Measurements from ENCODE around the gene ADA.

DNA sequence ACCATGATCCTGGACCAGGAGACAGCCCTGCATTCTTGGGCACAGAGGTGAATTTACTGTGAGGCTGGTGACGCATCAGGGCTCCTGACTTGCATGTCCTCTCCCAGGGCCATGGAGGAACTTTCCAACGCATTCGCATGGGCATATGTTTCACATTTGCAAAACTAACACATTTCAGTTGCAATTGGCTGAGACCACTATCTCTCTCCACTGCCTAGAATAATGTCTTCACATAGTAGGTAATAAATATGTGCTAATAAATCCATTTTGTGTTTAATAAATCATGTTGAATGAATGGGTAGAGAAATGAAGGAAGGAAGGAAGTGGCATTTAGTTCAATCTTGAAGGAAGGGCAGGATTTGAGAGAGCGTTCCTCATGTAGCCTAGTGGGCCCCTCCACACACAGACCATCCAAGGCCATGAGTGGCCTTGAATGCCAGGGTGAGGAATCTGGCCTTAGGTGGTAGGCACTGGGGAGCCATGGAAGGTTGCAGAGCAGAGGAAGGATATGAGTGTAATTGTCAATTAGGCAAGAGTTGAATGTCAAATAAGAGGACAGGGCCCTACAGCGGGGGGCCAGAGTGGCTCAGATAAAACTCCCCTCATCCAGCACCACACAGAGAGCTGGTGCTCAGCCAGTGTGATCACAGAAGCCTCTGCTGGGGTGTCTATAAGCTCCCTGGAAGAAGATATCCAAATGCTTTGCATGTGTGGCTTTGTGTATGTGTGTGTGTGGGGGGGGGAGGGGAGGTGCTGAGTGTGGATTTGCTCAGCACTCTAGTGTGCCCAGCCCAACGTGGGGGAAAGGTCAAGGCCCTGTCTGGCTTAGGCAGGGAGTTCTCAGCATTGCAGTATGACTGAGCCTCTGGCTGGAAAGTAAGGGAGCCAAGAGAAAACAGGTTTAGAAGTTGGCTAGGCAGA is 32.8 kb upstream of the ADA start:
- TF ChIP-seq, protein P1, sequence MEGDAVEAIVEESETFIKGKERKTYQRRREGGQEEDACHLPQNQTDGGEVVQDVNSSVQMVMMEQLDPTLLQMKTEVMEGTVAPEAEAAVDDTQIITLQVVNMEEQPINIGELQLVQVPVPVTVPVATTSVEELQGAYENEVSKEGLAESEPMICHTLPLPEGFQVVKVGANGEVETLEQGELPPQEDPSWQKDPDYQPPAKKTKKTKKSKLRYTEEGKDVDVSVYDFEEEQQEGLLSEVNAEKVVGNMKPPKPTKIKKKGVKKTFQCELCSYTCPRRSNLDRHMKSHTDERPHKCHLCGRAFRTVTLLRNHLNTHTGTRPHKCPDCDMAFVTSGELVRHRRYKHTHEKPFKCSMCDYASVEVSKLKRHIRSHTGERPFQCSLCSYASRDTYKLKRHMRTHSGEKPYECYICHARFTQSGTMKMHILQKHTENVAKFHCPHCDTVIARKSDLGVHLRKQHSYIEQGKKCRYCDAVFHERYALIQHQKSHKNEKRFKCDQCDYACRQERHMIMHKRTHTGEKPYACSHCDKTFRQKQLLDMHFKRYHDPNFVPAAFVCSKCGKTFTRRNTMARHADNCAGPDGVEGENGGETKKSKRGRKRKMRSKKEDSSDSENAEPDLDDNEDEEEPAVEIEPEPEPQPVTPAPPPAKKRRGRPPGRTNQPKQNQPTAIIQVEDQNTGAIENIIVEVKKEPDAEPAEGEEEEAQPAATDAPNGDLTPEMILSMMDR (IDR thresholded peaks at IDR 0.05), result no peak
- TF ChIP-seq POLR2A (IDR thresholded peaks at IDR 0.05) (no peak), EP300 (IDR thresholded peaks at IDR 0.05) (no peak)
